Measurements from ENCODE around the gene SMIM8. TPM values are rescaled to one million over a fixed set of nuclear protein-coding genes. Genes with fewer than 3 reads are reported as not detected.
A peak's percentile ranks its signal among the peaks of the same experiment; 100 is the strongest.

The SMIM8 gene
- total RNA-seq, 1 experiment from 2014 or later = 3.2 TPM

DNA sequence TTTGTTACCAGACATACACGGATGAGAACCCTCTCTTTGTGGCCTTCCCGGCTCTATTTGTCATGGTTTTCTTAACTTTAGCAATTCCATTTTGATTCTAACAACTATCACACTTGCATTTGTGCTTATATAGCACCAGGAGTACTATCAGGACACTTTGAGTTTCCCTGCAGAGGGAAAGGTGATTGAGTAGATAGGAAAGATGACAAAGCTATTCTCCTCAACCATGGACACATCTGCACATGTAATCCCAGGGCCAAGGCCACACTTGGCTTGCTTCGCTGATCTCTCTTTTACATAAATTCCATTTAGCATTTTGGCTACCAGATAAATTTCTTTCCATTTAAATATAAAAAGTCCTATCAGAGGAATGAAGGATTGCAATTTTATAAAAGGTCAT lies 62.1 kb downstream of the SMIM8 start:
- TF ChIP-seq, protein P1, sequence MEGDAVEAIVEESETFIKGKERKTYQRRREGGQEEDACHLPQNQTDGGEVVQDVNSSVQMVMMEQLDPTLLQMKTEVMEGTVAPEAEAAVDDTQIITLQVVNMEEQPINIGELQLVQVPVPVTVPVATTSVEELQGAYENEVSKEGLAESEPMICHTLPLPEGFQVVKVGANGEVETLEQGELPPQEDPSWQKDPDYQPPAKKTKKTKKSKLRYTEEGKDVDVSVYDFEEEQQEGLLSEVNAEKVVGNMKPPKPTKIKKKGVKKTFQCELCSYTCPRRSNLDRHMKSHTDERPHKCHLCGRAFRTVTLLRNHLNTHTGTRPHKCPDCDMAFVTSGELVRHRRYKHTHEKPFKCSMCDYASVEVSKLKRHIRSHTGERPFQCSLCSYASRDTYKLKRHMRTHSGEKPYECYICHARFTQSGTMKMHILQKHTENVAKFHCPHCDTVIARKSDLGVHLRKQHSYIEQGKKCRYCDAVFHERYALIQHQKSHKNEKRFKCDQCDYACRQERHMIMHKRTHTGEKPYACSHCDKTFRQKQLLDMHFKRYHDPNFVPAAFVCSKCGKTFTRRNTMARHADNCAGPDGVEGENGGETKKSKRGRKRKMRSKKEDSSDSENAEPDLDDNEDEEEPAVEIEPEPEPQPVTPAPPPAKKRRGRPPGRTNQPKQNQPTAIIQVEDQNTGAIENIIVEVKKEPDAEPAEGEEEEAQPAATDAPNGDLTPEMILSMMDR (IDR thresholded peaks at IDR 0.05; ENCODE audit: unreplicated experiment) = no peak
- H3K27ac Mint-ChIP-seq (ENCODE audit: low read depth, unreplicated experiment) = no peak overlapping the region
- no peaks in the 10 kb centered on the region for H3K36me3 Mint-ChIP-seq (ENCODE audit: insufficient read depth, unreplicated experiment)
- POLR2A ChIA-PET = no interaction called here
- no TSS peak for BruUV-seq (replicated peaks)
- H3K4me1 Mint-ChIP-seq (ENCODE audit: insufficient read depth, unreplicated experiment) = no peaks in the 10 kb centered on the region
- no peaks in the 10 kb centered on the region for H3K9me3 Mint-ChIP-seq (ENCODE audit: unreplicated experiment)
- CTCF ChIA-PET = interaction anchor here (0.6 kb wide), 1 partner anchor 24 kb away, joined by 3 read pairs; the partner anchor contains the start of gene CFAP206
- no peak for DNase-seq (ENCODE audit: unreplicated experiment)
- intact Hi-C loops (cut with micrococcal nuclease) = no loop called here
- no peaks in the 10 kb centered on the region for H3K27me3 Mint-ChIP-seq (ENCODE audit: insufficient read depth, unreplicated experiment)
- H3K4me3 Mint-ChIP-seq (ENCODE audit: unreplicated experiment) = no peak overlapping the region

- no TSS peak for BruUV-seq (replicated peaks)
- Mint-ChIP-seq H3K4me1 (ENCODE audit: insufficient read depth, unreplicated experiment) (no peaks in the 10 kb centered on the region), H3K27me3 (ENCODE audit: insufficient read depth, unreplicated experiment) (no peaks in the 10 kb centered on the region), H3K36me3 (ENCODE audit: insufficient read depth, unreplicated experiment) (no peaks in the 10 kb centered on the region), H3K27ac (ENCODE audit: low read depth, unreplicated experiment) (no peak overlapping the region), H3K9me3 (ENCODE audit: unreplicated experiment) (no peaks in the 10 kb centered on the region), H3K4me3 (ENCODE audit: unreplicated experiment) (no peak overlapping the region)
- DNase-seq (ENCODE audit: unreplicated experiment) = peak; percentile 47
- CTCF ChIA-PET = interaction anchor here (0.8 to 1.2 kb wide), 2 partner anchors 9 to 100 kb away, joined by 3 read pairs; no protein-coding TSS in a partner anchor
- intact Hi-C loops (cut with micrococcal nuclease) = loop anchor here (1.0 to 10.0 kb wide), 7 partner anchors 196 to 1481 kb away; partner anchors contain the start of gene RARS2
- TF ChIP-seq, protein P1 (IDR thresholded peaks at IDR 0.05; ENCODE audit: unreplicated experiment) = peak; percentile 39
- POLR2A ChIA-PET = no interaction called here
Measured at GRCh38 chr6:87391334-87391733, 68.9 kb downstream of the SMIM8 start.

Other genes starting within 250 kb of the SMIM8 start
- gene CGA, start 227.5 kb upstream of the SMIM8 start, total RNA-seq (2022) = not detected in 2 replicates
- gene ZNF292, start 167.0 kb upstream of the SMIM8 start, total RNA-seq (2022) = 17.1 and 24.4 TPM in 2 replicates
- gene GJB7, start 6.7 kb downstream of the SMIM8 start, total RNA-seq (2022) = not detected in 2 replicates
- gene C6orf163, start 22.2 kb downstream of the SMIM8 start, total RNA-seq (2022) = 1.0 and 2.6 TPM in 2 replicates
- 0.27 TPM in 1 of 2 replicates, not detected in the other for gene CFAP206, start 85.4 kb downstream of the SMIM8 start, total RNA-seq (2022)
- 10.3 and 12.1 TPM in 2 replicates for gene SLC35A1, start 150.4 kb downstream of the SMIM8 start, total RNA-seq (2022)

All from MCF 10A (cell line).